Brain microvascular endothelial cell (primary cell): ENCODE results near the gene SEZ6L2.
A peak's percentile ranks its signal among the peaks of the same experiment; 100 is the strongest.

ENCODE experiments used
- DNase-seq: peaks from one replicate; pipeline ENCODE4 v3.0.0-alpha.2; 2020
- H3K27ac ChIP-seq: fragments of 250-450 bp; sonication (Bioruptor Pico); 2 replicates; pipeline ENCODE4 v1.5.1; 2020; ENCODE audit warnings: mild to moderate bottlenecking, moderate library complexity
- H3K27me3 ChIP-seq: fragments of 250-450 bp; sonication (Bioruptor Pico); replicated peaks from 2 replicates; pipeline ENCODE4 v1.5.1; 2020; ENCODE audit warnings: mild to moderate bottlenecking
- H3K36me3 ChIP-seq: fragments of 250-450 bp; sonication (Bioruptor Pico); replicated peaks from 2 replicates; pipeline ENCODE4 v1.5.1; 2020; ENCODE audit warnings: mild to moderate bottlenecking
- H3K4me3 ChIP-seq: 2 replicates; pipeline ENCODE4 v1.5.1; 2011; ENCODE audit warnings: low read depth, mild to moderate bottlenecking, control low read depth, low read length, moderate library complexity
- in situ Hi-C: cut with HindIII; loops from 2 replicates; pipeline ENCODE4 v1.10.0; 2017; ENCODE audit warnings: low sequenced_read_pairs, low pct_ligation_motif_present
- TF ChIP-seq, protein P1 (sequence below): IDR thresholded peaks from 2 replicates; pipeline ENCODE4 v1.5.1; 2011; ENCODE audit warnings: low read depth, mild to moderate bottlenecking, moderate library complexity, low read length, control low read depth, inconsistent platforms; ENCODE audit errors: missing control alignments

The SEZ6L2 gene

GRCh38 chr16:29852654-29853053, 46.7 kb downstream of the SEZ6L2 start:
- no peak overlapping the region for H3K4me3 ChIP-seq
- peaks cover 24% of the 10 kb centered on the region for H3K36me3 ChIP-seq
- TF ChIP-seq, protein P1, sequence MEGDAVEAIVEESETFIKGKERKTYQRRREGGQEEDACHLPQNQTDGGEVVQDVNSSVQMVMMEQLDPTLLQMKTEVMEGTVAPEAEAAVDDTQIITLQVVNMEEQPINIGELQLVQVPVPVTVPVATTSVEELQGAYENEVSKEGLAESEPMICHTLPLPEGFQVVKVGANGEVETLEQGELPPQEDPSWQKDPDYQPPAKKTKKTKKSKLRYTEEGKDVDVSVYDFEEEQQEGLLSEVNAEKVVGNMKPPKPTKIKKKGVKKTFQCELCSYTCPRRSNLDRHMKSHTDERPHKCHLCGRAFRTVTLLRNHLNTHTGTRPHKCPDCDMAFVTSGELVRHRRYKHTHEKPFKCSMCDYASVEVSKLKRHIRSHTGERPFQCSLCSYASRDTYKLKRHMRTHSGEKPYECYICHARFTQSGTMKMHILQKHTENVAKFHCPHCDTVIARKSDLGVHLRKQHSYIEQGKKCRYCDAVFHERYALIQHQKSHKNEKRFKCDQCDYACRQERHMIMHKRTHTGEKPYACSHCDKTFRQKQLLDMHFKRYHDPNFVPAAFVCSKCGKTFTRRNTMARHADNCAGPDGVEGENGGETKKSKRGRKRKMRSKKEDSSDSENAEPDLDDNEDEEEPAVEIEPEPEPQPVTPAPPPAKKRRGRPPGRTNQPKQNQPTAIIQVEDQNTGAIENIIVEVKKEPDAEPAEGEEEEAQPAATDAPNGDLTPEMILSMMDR: no peak
- in situ Hi-C loops: no loop called here
- no peaks in the 10 kb centered on the region for H3K27me3 ChIP-seq
- no peak overlapping the region for H3K27ac ChIP-seq
- no peak for DNase-seq

DNA sequence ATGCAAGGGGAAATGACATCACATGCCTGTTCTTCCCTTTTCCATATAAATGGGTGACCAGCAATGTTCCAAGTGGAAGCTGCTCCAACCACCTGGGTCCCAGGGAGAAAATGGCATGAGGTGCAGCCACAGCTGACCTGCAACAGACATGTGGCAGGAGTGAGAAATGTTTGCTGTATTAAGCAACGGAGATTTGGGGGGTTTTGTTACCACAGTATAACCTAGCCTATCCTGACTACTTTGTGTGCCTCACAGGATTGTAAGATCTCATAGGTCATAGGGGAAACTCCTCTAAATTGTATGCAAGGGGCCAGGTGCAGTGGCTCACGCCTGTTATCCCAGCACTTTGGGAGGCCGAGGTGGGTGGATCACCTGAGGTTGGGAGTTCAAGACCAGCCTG, 48.4 kb downstream of the SEZ6L2 start:
- TF ChIP-seq, protein P1: no peak
- Histone ChIP-seq H3K27ac (no peak overlapping the region), H3K36me3 (peaks cover 41% of the 10 kb centered on the region), H3K27me3 (no peaks in the 10 kb centered on the region), H3K4me3 (no peak overlapping the region)
- DNase-seq: no peak
- in situ Hi-C loops: no loop called here

DNA sequence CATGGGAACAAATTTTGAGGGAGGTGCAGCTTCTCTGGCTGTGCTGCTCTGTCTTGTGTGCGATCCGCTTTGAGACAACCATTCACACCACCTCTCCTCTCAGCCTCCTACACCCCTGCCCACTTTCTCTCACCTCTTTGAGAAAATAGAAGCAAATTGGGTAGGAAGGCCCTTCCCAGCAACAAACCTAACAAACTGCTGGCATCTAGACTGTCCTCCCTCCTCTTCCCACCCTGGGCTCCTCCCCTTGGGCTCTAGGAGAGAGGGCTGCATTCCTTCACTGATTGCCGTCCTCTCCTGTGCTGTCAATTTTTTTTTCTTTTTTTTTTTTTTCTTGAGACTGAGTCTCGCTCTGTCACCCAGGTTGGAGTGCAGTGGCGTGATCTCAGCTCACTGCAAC, 49.8 kb downstream of the SEZ6L2 start:
- Histone ChIP-seq H3K4me3 (no peak overlapping the region), H3K36me3 (peaks cover 52% of the 10 kb centered on the region), H3K27ac (no peak overlapping the region), H3K27me3 (no peaks in the 10 kb centered on the region)
- TF ChIP-seq, protein P1: no peak
- DNase-seq: no peak
- in situ Hi-C loops: no loop called here

- Histone ChIP-seq H3K4me3 (no peak overlapping the region), H3K27me3 (no peaks in the 10 kb centered on the region), H3K27ac (no peak overlapping the region), H3K36me3 (peaks cover 61% of the 10 kb centered on the region)
- TF ChIP-seq, protein P1: peak; percentile 96
- peak; percentile 34 for DNase-seq
- in situ Hi-C loops: no loop called here
Measured at GRCh38 chr16:29848420-29849297, 50.7 kb downstream of the SEZ6L2 start.

DNA sequence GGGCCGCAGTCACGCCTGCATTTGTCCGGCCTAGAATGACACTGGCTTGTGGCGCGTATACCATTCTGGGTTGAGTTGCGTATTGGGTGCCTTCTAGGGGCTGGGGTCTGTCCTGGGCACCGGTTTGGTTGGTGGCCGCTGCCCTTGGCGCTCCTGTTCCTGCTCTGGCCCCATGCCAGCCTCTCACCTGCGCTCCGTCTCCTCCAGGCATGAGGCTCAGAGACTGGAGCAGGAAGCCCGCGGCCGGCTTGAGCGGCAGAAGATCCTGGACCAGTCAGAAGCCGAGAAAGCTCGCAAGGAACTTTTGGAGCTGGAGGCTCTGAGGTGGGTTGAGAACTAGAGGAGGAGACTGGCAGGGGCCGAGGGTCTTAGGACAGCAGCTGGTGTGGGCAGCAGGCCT, 53.7 kb downstream of the SEZ6L2 start:
- Histone ChIP-seq H3K4me3 (no peak overlapping the region), H3K27me3 (no peaks in the 10 kb centered on the region), H3K27ac (no peak overlapping the region), H3K36me3 (peaks cover 81% of the 10 kb centered on the region)
- no peak for DNase-seq
- in situ Hi-C loops: no loop called here
- TF ChIP-seq, protein P1: no peak
